K562 (cell line): ENCODE data around the gene ZC4H2. TPM values are rescaled to one million over a fixed set of nuclear protein-coding genes. Genes with fewer than 3 reads are reported as not detected.
"Not testable (repeated sequence)": the region's sequence is repeated elsewhere in the genome, so short reads cannot be mapped to it uniquely, and the experiment has no call there.

ENCODE experiments used
- ATAC-seq: fragments of 200-7000 bp; cut with Tn5 transposase; 3 replicates; pipeline ENCODE4 v1.9.1; 2020; ENCODE audit warnings: moderate library complexity
- BruUV-seq: library from RNA; stranded (reverse); fragments of 400-500 nt; replicated peaks from 2 replicates; lab custom pipeline; 2021; lab: Mats Ljungman, UMichigan
- CTCF ChIA-PET: fragments of 300-600 bp; formaldehyde crosslinking; extraction: SDS; loops from one replicate; lab custom pipeline; 2021; ENCODE audit warnings: low intra/inter-chr PET ratio; lab: Yijun Ruan, JAX
- POLR2A ChIA-PET: fragments of 300-600, 350-650 bp; sonication (Branson Sonifier 250); formaldehyde crosslinking; extraction: SDS; loops from one replicate; lab custom pipeline; 2021; ENCODE audit warnings: antibody characterized with exemption, inconsistent platforms; lab: Yijun Ruan, JAX
- DNase-seq, 4 experiments: peaks; one replicate each; pipeline versions ENCODE4 v3.0.0 to v3.0.0-alpha.2; 2011 to 2018; ENCODE audit warnings: low spot score in 3 of 4, mixed read lengths in 3 of 4; ENCODE audit errors: extremely low read depth in 1 of 4
- FAIRE-seq: peaks from 2 replicates; lab custom pipeline; 2011; peaks lifted over from hg19 to GRCh38; lab: Jason Lieb, UNC
- H2AFZ ChIP-seq: 2 replicates; pipeline ENCODE4 v1.6.0; 2011; ENCODE audit warnings: low read depth, low read length, control low read depth, inconsistent platforms
- H3K27ac ChIP-seq: fragments of 200-600 bp; 3 replicates; pipeline ENCODE4 v1.8.0; 2011; ENCODE audit warnings: low read depth, mild to moderate bottlenecking, control low read depth, inconsistent platforms, low read length, moderate library complexity, mixed read lengths; ENCODE audit errors: extremely low read depth
- H3K27me3 ChIP-seq, 2 experiments: fragments of 300-600 bp in 1 of 2; 2 replicates in 1 of 2; 3 replicates in 1 of 2; pipeline versions ENCODE4 v1.6.0 to v1.8.0; 2011; ENCODE audit warnings: inconsistent platforms in 2 of 2, low read length in 2 of 2, mild to moderate bottlenecking in 1 of 2, mixed read lengths in 1 of 2, moderate library complexity in 1 of 2; ENCODE audit not compliant: control insufficient read depth in 2 of 2, insufficient read depth in 2 of 2
- H3K36me3 ChIP-seq: fragments of 300-600 bp; 3 replicates; pipeline ENCODE4 v1.8.0; 2011; ENCODE audit warnings: mild to moderate bottlenecking, low read length, inconsistent platforms; ENCODE audit not compliant: control insufficient read depth, insufficient read depth
- H3K4me1 ChIP-seq, 2 experiments: fragments of 200-600 bp in 1 of 2; replicated peaks in 1 of 2; 2 replicates in 1 of 2; 3 replicates in 1 of 2; pipeline versions ENCODE4 v1.5.1 to v1.8.0; 2011; ENCODE audit warnings: inconsistent platforms in 2 of 2, low read length in 2 of 2, mild to moderate bottlenecking in 1 of 2, mixed read lengths in 1 of 2, moderate library complexity in 1 of 2; ENCODE audit not compliant: control insufficient read depth in 2 of 2, insufficient read depth in 2 of 2
- H3K4me2 ChIP-seq: 2 replicates; pipeline ENCODE4 v1.6.1; 2011; ENCODE audit warnings: low read length, control low read depth, inconsistent platforms, mixed read lengths; ENCODE audit not compliant: insufficient read depth
- H3K4me3 ChIP-seq: fragments of 200-600 bp; sonication (generic), shearing (Covaris generic); 2 replicates; pipeline ENCODE4 v1.5.1; 2016; ENCODE audit warnings: control low read depth, inconsistent platforms
- H3K79me2 ChIP-seq: fragments of 200-600 bp; 3 replicates; pipeline ENCODE4 v1.8.0; 2011; ENCODE audit warnings: low read length, inconsistent platforms; ENCODE audit not compliant: control insufficient read depth, insufficient read depth
- H3K9ac ChIP-seq, 2 experiments: 2 replicates each; pipeline versions ENCODE4 v1.6.0 to v1.6.1; 2011; ENCODE audit warnings: low read depth in 2 of 2, low read length in 2 of 2, control low read depth in 1 of 2, inconsistent platforms in 1 of 2, mild to moderate bottlenecking in 1 of 2, mixed read lengths in 1 of 2; ENCODE audit not compliant: insufficient read depth in 1 of 2
- H3K9me1 ChIP-seq: one replicate; pipeline ENCODE4 v1.6.0; 2011; ENCODE audit warnings: inconsistent platforms, mild to moderate bottlenecking, low read length, moderate library complexity; ENCODE audit not compliant: control insufficient read depth, insufficient read depth
- H3K9me3 ChIP-seq: replicated peaks from 2 replicates; pipeline ENCODE4 v1.5.1; 2011; ENCODE audit warnings: low read depth, low read length, inconsistent platforms; ENCODE audit not compliant: control insufficient read depth, insufficient read depth
- H4K20me1 ChIP-seq: replicated peaks from 2 replicates; pipeline ENCODE4 v1.6.1; 2011; ENCODE audit warnings: low read length, inconsistent platforms, mixed read lengths; ENCODE audit not compliant: control insufficient read depth, insufficient read depth
- AFF4 ChIP-seq: sonication (generic); formaldehyde crosslinking; IDR thresholded peaks from 2 replicates; pipeline ENCODE4 v1.8.0; 2023; ENCODE audit warnings: mild to moderate bottlenecking, missing genetic modification reagents
- L3MBTL2 ChIP-seq: fragments of 450-650 bp; IDR thresholded peaks from 2 replicates; pipeline ENCODE4 v1.6.1; 2016; ENCODE audit warnings: mild to moderate bottlenecking, moderate library complexity
- WGBS: fragments of 100-300 bp; shearing (Covaris generic); methylation state at CpG from one replicate; pipeline ENCODE4 v1.1.6; 2016; ENCODE audit warnings: low coverage, mixed read lengths; ENCODE audit not compliant: insufficient coverage; ENCODE audit errors: missing lambda C conversion rate; 5-methylcytosine and 5-hydroxymethylcytosine counted together
- in situ Hi-C: fragments of 300-500 bp; cut with MboI; formaldehyde crosslinking; loops from 4 replicates; pipeline ENCODE4 v1.15.0; 2018; ENCODE audit warnings: inconsistent platforms, mixed read lengths
- intact Hi-C: fragments of 100-400 bp; cut with micrococcal nuclease; formaldehyde crosslinking; loops from 2 replicates; pipeline ENCODE4 v1.14.2; 2022
- polyA plus RNA-seq, 8 experiments: library from polyadenylated mRNA; depleted of rRNA in 4 of 8; stranded (reverse) in 5 of 8; unstranded in 3 of 8; fragments of >200 nt; fragmentation: Nextera tagmentation in 2 of 8; fragmentation: Illumina TruSeq in 1 of 8; extraction: Ambion mirVana in 2 of 8; extraction: Trizol in 1 of 8; gene quantifications; 2 replicates each; pipeline versions ENCODE4 v1.2.1 to v1.2.3, GENCODE V29; 2011 to 2014; ENCODE audit warnings: inconsistent platforms in 1 of 8, missing spikeins in 1 of 8
- total RNA-seq, 7 experiments: library from RNA; depleted of rRNA in 6 of 7; stranded (reverse); fragments of >200 nt in 6 of 7; fragmentation: Illumina TruSeq in 2 of 7; extraction: Trizol in 2 of 7; gene quantifications; 2 replicates each; pipeline versions ENCODE4 v1.2.1 to v1.2.3, GENCODE V29; 2011 to 2021; ENCODE audit warnings: low replicate concordance in 1 of 7

Gene ZC4H2
- total and polyA plus RNA-seq, 9 of the 15 experiments (the other 6 are each of a cell fraction or from before 2014, with no cell fraction given): 1.1 to 7.0 (median 3.2) TPM

DNA sequence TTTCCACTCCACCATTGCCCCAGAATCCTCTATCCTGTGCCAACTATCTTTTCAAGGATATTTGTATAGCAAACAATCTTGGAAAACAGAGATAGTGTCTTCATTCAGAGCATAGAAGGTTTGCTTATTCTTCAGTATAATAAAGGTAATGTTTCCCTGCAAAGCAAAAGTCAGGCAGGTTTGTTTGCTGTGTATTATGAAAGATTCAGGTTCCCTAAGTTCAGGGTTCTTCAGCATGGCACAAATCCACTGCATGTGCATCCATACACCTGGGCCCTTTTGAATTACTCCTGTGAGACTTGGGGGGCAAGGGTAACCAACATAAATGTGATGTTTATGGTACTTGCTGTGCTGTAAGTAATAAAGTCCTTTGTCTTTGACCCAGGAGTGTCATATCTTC, 33.2 kb upstream of the ZC4H2 start (continued):
- TF ChIP-seq AFF4 (CRISPR knock-in tag) (no peak), L3MBTL2 (no peak)

DNA sequence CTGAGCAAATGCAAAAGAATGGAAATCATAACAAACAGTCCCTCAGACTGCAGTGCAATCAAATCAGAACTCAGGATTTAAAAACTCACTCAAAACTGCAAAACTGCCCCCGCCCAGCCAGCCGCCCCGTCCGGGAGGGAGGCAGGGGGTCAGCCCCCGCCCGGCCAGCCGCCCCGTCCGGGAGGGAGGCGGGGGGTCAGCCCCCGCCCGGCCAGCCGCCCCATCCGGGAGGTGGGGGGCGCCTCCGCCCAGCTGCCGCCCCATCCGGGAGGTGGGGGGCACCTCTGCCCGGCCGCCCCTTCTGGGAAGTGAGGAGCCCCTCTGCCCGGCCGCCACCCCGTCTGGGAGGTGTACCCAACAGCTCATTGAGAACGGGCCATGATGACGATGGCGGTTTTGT, 26.0 kb upstream of the ZC4H2 start:
- H3K79me2 ChIP-seq, H3K36me3 ChIP-seq, DNase-seq, H3K9ac ChIP-seq, BruUV-seq, POLR2A ChIA-PET, CTCF ChIA-PET, H3K27ac ChIP-seq, ATAC-seq, H3K4me2 ChIP-seq, FAIRE-seq, H3K9me3 ChIP-seq, H3K4me3 ChIP-seq, in situ Hi-C loops, H4K20me1 ChIP-seq, H3K9me1 ChIP-seq, intact Hi-C loops, H2AFZ ChIP-seq, H3K4me1 ChIP-seq, H3K27me3 ChIP-seq: not testable (repeated sequence)
- 0% methylated on average over 4 of the region's 26 CpGs for WGBS
